ENCODE data around the gene CCDC71. TPM values are rescaled to one million over a fixed set of nuclear protein-coding genes. Genes with fewer than 3 reads are reported as not detected.

The CCDC71 gene
- total RNA-seq (2014; rRNA removed; shearing (Covaris generic)) (35.4 and 39.7 TPM in 2 replicates), polyA plus RNA-seq (2016; fragmentation: Nextera tagmentation; extraction: Ambion mirVana) (1.5 and 1.7 TPM in 2 replicates)

DNA sequence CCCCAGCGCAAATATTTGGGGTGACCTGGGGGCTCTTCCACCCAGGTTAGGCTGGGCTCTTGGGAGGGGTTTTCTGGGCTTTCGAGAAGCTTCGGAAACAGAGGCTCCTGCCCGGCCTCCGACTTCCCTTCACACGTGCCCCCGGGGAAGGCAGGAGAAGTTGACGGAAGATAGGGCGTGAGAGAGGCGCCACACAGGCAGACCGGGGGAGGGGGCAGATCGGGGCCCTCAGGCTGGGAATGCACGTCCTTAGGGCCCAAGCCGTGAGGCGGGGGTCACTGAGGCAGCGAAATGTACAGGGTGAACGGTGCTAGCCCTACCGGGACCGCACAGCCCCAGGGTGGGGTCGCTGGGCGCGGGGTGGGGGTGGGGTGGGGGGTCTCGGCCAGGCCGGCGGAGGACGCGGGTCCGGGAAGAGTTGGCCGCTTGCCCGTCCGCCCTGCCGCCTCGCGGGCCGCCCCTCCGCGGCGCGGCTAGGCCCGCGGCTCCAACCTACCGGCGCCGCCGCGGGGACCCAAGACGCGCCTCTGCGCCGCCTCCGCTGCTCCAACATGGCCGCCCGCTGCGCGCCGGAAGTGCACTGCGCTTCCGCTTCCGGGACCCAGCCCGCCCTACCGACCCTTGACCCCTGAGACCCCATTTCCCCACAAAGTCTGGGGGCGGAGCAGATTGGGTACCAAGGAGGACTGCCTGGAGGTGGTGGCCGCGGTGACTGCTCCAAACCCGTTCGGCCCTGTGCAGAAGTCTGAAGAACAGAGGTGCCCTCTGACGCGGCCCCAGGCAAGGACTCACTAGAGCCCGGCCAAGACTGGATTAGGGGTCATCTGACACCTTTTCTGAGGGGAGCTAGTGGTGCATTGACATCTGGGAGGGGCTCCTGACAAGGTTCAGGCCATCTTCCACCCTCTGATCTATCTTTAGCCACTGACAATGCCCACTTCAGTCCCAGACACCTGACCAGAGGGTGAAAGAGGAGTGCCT is at the start of gene CCDC71:
Gene CCDC71, minus strand, starts transcription at position 561 of the 981 bp plus-strand sequence. CDS start 2,123 bp downstream, outside the sequence.
- peak within 1 kb of the TSS; percentile 94 for H3K9ac ChIP-seq
- TF ChIP-seq EZH2phosphoT487 (IDR thresholded peaks at IDR 0.05; ENCODE audit: insufficient read depth, low read depth) (no peak), EZH2 (IDR thresholded peaks at IDR 0.05; ENCODE audit: insufficient read depth, poor library complexity, severe bottlenecking) (no peak)
- H3K4me2 ChIP-seq (ENCODE audit: unreplicated experiment): peak within 1 kb of the TSS; percentile 99
- H2AFZ ChIP-seq: peak within 1 kb of the TSS; percentile 100
- no peaks in the 10 kb centered on the region for H3F3A ChIP-seq (ENCODE audit: insufficient read depth)
- H4K20me1 ChIP-seq (ENCODE audit: insufficient read depth): no peaks in the 10 kb centered on the region
- peaks cover 11% of the 10 kb centered on the region for H3K4me1 ChIP-seq (ENCODE audit: insufficient read depth)
- H3K36me3 ChIP-seq (ENCODE audit: low read depth): no peaks in the 10 kb centered on the region; the same call in 1 of the 2 replicates
- DNase-seq: peak; percentile 88
- H3K9me2 ChIP-seq (ENCODE audit: insufficient read depth): no peaks in the 10 kb centered on the region
- no peaks in the 10 kb centered on the region for H3K27me3 ChIP-seq (replicated peaks; ENCODE audit: insufficient read depth)
- no peaks in the 10 kb centered on the region for H3K9me3 ChIP-seq (ENCODE audit: low read depth)
- peak within 1 kb of the TSS; percentile 94 for H3K4me3 ChIP-seq
- in situ Hi-C loops (cut with MboI): loop anchor here (25.0 kb wide), 1 partner anchor 271 kb away; the partner anchor contains the start of gene NICN1
- peaks cover 39% of the 10 kb centered on the region for H3K79me2 ChIP-seq (ENCODE audit: insufficient read depth)
- 3 to 5% methylated on average over 51 to 54 of the region's 69 CpGs for WGBS, 2 experiments (ENCODE audit: low coverage in 1 of 2, low lambda C conversion rate in 2 of 2, missing lambda C conversion rate in 2 of 2)
- peak within 1 kb of the TSS; percentile 48 for H3K27ac ChIP-seq

DNA sequence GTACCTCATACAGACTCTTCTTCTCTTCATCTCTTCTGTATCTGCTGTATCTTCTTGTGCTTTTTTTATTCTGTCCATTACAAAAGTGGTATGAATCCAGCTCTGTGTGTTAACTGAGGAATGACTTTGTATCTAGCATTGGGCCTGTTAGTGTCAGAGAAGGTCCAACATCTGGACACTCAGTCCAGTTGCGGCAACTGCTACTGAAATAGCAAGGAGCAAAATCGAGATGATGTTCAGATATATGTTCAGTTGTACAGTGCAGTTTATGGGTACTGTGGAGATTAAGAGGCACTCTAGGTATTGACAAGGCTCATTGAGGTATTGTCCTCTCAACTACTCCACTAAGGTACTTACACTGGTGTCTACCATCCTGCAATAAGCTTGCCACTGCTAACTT is 47.9 kb upstream of the CCDC71 start:
- Histone ChIP-seq H4K20me1 (ENCODE audit: insufficient read depth) (no peaks in the 10 kb centered on the region), H3K4me2 (ENCODE audit: unreplicated experiment) (no peak overlapping the region), H3K4me3 (no peak overlapping the region), H3K27me3 (replicated peaks; ENCODE audit: insufficient read depth) (no peaks in the 10 kb centered on the region), H3K9me2 (ENCODE audit: insufficient read depth) (no peaks in the 10 kb centered on the region), H3K36me3 (ENCODE audit: low read depth) (no peaks in the 10 kb centered on the region), H3K4me1 (ENCODE audit: insufficient read depth) (no peaks in the 10 kb centered on the region), H3K9me3 (ENCODE audit: low read depth) (no peaks in the 10 kb centered on the region), H3F3A (ENCODE audit: insufficient read depth) (peaks cover 7% of the 10 kb centered on the region), H3K27ac (no peak overlapping the region), H3K79me2 (ENCODE audit: insufficient read depth) (no peaks in the 10 kb centered on the region), H3K9ac (no peak overlapping the region), H2AFZ (no peak overlapping the region)
- no peak for TF ChIP-seq EZH2 (IDR thresholded peaks at IDR 0.05; ENCODE audit: insufficient read depth, poor library complexity, severe bottlenecking)
- no peak for TF ChIP-seq EZH2phosphoT487 (IDR thresholded peaks at IDR 0.05; ENCODE audit: insufficient read depth, low read depth)
- in situ Hi-C loops (cut with MboI): no loop called here
- DNase-seq: no peak
- WGBS, 2 experiments (ENCODE audit: low coverage in 1 of 2, low lambda C conversion rate in 2 of 2, missing lambda C conversion rate in 2 of 2): 77 to 79% methylated on average over 2 of the region's 2 CpGs

GRCh38 chr3:49213541-49213943 is 47.4 kb upstream of the CCDC71 start:
- no peaks in the 10 kb centered on the region for H3K79me2 ChIP-seq (ENCODE audit: insufficient read depth)
- H4K20me1 ChIP-seq (ENCODE audit: insufficient read depth): no peaks in the 10 kb centered on the region
- H3K9me2 ChIP-seq (ENCODE audit: insufficient read depth): no peaks in the 10 kb centered on the region
- H3K9me3 ChIP-seq (ENCODE audit: low read depth): no peaks in the 10 kb centered on the region
- WGBS, 2 experiments (ENCODE audit: low coverage in 1 of 2, low lambda C conversion rate in 2 of 2, missing lambda C conversion rate in 2 of 2): 91% methylated on average over 10 to 13 of the region's 15 CpGs
- no peak overlapping the region for H3K4me2 ChIP-seq (ENCODE audit: unreplicated experiment)
- H3K4me1 ChIP-seq (ENCODE audit: insufficient read depth): no peaks in the 10 kb centered on the region
- no peaks in the 10 kb centered on the region for H3K27me3 ChIP-seq (replicated peaks; ENCODE audit: insufficient read depth)
- no peak overlapping the region for H3K4me3 ChIP-seq
- H3K36me3 ChIP-seq (ENCODE audit: low read depth): no peaks in the 10 kb centered on the region
- no peak overlapping the region for H2AFZ ChIP-seq
- in situ Hi-C loops (cut with MboI): no loop called here
- H3K27ac ChIP-seq: no peak overlapping the region
- TF ChIP-seq EZH2 (IDR thresholded peaks at IDR 0.05; ENCODE audit: insufficient read depth, poor library complexity, severe bottlenecking): no peak
- TF ChIP-seq EZH2phosphoT487 (IDR thresholded peaks at IDR 0.05; ENCODE audit: insufficient read depth, low read depth): no peak
- no peak for DNase-seq
- H3F3A ChIP-seq (ENCODE audit: insufficient read depth): peaks cover 2% of the 10 kb centered on the region; the same call in 1 of the 2 replicates
- H3K9ac ChIP-seq: no peak overlapping the region

GRCh38 chr3:49199900-49200281 is 33.8 kb upstream of the CCDC71 start:
- H3K4me2 ChIP-seq (ENCODE audit: unreplicated experiment): peak overlapping the region; percentile 79
- peak overlapping the region; percentile 65 for H2AFZ ChIP-seq
- H3K27ac ChIP-seq: peak overlapping the region; percentile 89
- WGBS, 2 experiments (ENCODE audit: low coverage in 1 of 2, low lambda C conversion rate in 2 of 2, missing lambda C conversion rate in 2 of 2): 48 to 59% methylated on average over 15 of the region's 15 CpGs
- H4K20me1 ChIP-seq (ENCODE audit: insufficient read depth): no peaks in the 10 kb centered on the region
- TF ChIP-seq EZH2 (IDR thresholded peaks at IDR 0.05; ENCODE audit: insufficient read depth, poor library complexity, severe bottlenecking): no peak
- TF ChIP-seq EZH2phosphoT487 (IDR thresholded peaks at IDR 0.05; ENCODE audit: insufficient read depth, low read depth): no peak
- no peaks in the 10 kb centered on the region for H3K9me2 ChIP-seq (ENCODE audit: insufficient read depth)
- no peaks in the 10 kb centered on the region for H3K27me3 ChIP-seq (replicated peaks; ENCODE audit: insufficient read depth)
- peak overlapping the region; percentile 75 for H3K4me3 ChIP-seq
- H3K9ac ChIP-seq: peak overlapping the region; percentile 90
- no peaks in the 10 kb centered on the region for H3K36me3 ChIP-seq (ENCODE audit: low read depth)
- H3K79me2 ChIP-seq (ENCODE audit: insufficient read depth): peaks cover 27% of the 10 kb centered on the region
- H3F3A ChIP-seq (ENCODE audit: insufficient read depth): peaks cover 10% of the 10 kb centered on the region; the same call in 1 of the 2 replicates
- H3K4me1 ChIP-seq (ENCODE audit: insufficient read depth): no peaks in the 10 kb centered on the region; the same call in 1 of the 2 replicates
- peak; percentile 63 for DNase-seq
- in situ Hi-C loops (cut with MboI): no loop called here
- H3K9me3 ChIP-seq (ENCODE audit: low read depth): no peaks in the 10 kb centered on the region

Data from GM23248 (cell line).